Measurements from ENCODE around the gene PCF11. TPM values are rescaled to one million over a fixed set of nuclear protein-coding genes. Genes with fewer than 3 reads are reported as not detected.

Gene PCF11
- total RNA-seq, 4 donors from 2014 or later: 32.2 to 91.7 (median 60.6) TPM

DNA sequence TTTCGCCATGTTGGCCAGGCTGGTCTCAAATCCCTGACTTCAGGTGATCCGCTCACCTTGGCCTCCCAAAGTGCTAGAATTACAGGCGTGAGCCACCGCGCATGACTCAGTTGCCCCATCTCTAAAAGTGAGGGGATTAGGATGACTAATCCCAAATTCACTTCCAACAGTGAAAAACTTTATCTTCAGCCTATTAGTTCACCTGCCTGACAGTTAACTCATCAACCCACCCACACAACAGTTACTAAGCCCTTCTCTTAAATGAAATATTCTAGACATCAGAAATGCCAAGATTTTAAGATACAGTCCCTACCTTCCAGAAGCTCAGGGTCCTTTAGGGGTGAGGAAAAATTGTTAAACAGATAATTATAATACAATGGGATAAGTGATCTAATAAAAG, 34.6 kb downstream of the PCF11 start:
- Histone ChIP-seq H3K36me3 (peaks cover 0 to 53% of the 10 kb centered on the region in 2 donors), H3K27me3 (no peaks in the 10 kb centered on the region)
- WGBS, 2 donors (ENCODE audit: low coverage in 1 of 2): 80 to 100% methylated on average over 1 to 5 of the region's 5 CpGs

DNA sequence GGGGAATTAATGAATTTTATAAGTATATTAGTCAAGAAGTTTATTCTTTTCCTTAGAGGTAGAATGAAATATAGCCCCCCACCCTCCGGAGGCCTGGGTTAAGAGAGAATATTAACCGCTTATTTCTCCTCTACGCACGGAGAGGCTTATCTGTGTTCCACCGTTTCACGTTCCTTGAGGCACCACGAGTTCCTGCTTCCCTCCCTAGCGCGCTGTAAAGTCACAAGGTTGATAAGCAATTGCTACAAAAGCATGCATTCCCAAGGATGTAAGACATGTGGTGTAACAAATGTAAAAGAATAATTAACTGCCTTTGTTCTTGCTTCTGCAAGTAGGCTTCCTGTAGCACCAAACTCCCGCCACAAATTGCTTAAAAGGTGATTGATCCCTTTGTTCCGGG, 35.1 kb downstream of the PCF11 start:
- Histone ChIP-seq H3K4me3 (peak overlapping the region in 1 of 2 donors; percentile 84), H3K36me3 (peaks cover 0 to 48% of the 10 kb centered on the region in 2 donors), H3K4me1 (peaks cover 0 to 43% (median 27%) of the 10 kb centered on the region in 3 donors), H3K9me3 (no peaks in the 10 kb centered on the region), H3K27ac (peak overlapping the region in 2 of 4 donors; percentile 90 to 93), H3K27me3 (no peaks in the 10 kb centered on the region)
- ATAC-seq: no peak
- WGBS, 2 donors (ENCODE audit: low coverage in 1 of 2): 88 to 89% methylated on average over 10 to 11 of the region's 11 CpGs
- TF ChIP-seq EP300 (IDR thresholded peaks at IDR 0.05) (no peak), POLR2A (IDR thresholded peaks at IDR 0.05) (no peak), POLR2AphosphoS5 (IDR thresholded peaks at IDR 0.05) (no peak)
- TF ChIP-seq, protein P1, sequence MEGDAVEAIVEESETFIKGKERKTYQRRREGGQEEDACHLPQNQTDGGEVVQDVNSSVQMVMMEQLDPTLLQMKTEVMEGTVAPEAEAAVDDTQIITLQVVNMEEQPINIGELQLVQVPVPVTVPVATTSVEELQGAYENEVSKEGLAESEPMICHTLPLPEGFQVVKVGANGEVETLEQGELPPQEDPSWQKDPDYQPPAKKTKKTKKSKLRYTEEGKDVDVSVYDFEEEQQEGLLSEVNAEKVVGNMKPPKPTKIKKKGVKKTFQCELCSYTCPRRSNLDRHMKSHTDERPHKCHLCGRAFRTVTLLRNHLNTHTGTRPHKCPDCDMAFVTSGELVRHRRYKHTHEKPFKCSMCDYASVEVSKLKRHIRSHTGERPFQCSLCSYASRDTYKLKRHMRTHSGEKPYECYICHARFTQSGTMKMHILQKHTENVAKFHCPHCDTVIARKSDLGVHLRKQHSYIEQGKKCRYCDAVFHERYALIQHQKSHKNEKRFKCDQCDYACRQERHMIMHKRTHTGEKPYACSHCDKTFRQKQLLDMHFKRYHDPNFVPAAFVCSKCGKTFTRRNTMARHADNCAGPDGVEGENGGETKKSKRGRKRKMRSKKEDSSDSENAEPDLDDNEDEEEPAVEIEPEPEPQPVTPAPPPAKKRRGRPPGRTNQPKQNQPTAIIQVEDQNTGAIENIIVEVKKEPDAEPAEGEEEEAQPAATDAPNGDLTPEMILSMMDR (IDR thresholded peaks at IDR 0.05): no peak

More for the DNA sequence above, 34.6 kb downstream of the PCF11 start:
- Histone ChIP-seq H3K4me3 (no peak overlapping the region), H3K27ac (no peak overlapping the region), H3K9me3 (no peaks in the 10 kb centered on the region), H3K4me1 (peaks cover 0 to 38% (median 25%) of the 10 kb centered on the region in 3 donors)
- TF ChIP-seq POLR2A (IDR thresholded peaks at IDR 0.05) (no peak), EP300 (IDR thresholded peaks at IDR 0.05) (no peak), POLR2AphosphoS5 (IDR thresholded peaks at IDR 0.05) (no peak)
- TF ChIP-seq, protein P1 (IDR thresholded peaks at IDR 0.05): no peak
- ATAC-seq: no peak

DNA sequence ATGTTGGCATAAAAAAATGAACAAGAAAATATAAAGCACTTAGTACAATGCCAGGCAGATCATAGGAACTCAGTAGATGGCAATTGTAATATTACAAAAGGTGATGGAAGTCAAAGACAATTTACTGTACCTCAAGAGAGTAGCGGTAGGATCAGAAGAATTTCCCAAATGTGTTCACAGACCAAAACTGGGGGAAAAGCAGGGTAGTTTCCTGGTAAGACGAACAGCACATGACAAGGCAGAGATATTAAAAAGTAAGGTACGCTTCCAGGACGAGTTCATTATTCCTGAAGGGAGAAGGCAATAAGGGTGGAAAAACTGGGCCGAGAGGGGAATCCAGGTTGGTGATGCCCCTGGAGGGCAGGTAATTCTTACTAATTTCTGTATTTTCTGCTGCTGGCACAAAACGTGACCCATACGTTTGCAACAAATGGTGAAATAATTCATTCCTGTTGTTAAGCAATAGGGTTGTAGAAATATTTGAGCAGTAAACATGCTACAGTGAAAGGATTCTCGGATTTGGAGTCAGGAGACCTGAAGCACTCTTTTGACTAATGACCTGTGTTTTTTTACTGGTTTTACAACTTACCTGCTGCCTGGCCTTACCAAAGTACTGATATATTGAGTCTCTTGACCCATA, 35.8 kb downstream of the PCF11 start:
- ATAC-seq: no peak
- Histone ChIP-seq H3K4me3 (peak overlapping the region; percentile 63 to 84), H3K27ac (peak overlapping the region; percentile 85 to 93 (median 92)), H3K9me3 (no peaks in the 10 kb centered on the region), H3K36me3 (peaks cover 0 to 42% of the 10 kb centered on the region in 2 donors), H3K27me3 (no peaks in the 10 kb centered on the region), H3K4me1 (peaks cover 0 to 47% (median 27%) of the 10 kb centered on the region in 3 donors)
- TF ChIP-seq POLR2A (IDR thresholded peaks at IDR 0.05): no peak
- TF ChIP-seq POLR2AphosphoS5 (IDR thresholded peaks at IDR 0.05): no peak
- no peak for TF ChIP-seq EP300 (IDR thresholded peaks at IDR 0.05)
- TF ChIP-seq, protein P1 (IDR thresholded peaks at IDR 0.05): no peak
- 9 to 10% methylated on average over 7 to 8 of the region's 8 CpGs for WGBS, 2 donors (ENCODE audit: low coverage in 1 of 2)

DNA sequence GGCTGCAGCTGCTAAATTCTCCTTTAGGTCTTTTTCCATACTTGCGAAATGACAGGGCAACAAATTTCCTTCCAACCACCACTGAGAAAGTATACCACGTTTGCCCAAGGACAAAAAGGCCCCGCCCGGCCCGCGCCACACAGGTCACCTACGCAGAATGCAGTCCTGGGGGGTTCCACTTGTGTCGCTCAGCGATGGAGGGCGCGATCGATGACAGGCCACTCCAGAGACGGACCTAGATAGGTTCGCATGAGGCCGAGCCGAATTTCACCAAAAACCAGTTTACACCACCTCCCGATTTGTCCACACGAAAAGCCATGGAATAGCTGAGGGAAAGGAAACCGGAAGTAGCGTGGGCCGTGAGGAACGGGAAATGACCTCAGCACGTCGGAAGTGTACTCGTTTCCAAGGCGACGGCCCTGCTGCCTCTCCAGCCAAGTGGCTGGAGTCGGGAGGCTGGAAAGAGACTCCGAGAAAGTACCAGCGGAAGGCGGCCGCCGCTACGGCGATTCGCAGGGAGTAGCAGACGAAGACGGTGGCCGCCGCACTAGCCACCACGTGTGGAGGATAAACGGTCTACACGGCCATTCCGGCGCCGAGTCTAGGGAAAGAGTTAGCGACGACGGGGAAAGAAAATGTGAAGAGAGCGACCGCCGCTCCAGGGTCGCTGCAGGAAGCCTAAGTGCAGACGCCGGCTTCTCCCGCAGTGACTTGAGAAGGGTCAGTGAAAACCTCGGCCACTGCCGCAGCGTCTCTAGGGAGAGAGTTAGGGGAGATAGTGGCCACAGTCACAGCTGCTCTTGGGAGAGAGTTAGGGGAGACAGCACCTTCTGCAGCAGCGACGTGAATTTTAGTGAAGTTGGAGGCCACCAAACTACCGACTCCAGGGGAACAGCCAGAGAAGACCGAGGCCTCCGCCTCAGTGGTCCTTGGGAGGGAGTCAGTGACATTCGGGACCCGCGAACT, 36.7 kb downstream of the PCF11 start, which contains the start of gene ANKRD42:
TSS of gene ANKRD42 (plus strand) at position 398 of the 966 bp plus-strand sequence. CDS start 959 bp downstream, outside the sequence.
- H3K9me3 ChIP-seq: no peaks in the 10 kb centered on the region
- peak within 1 kb of the TSS; percentile 85 to 93 (median 92) for H3K27ac ChIP-seq
- WGBS, 2 donors (ENCODE audit: low coverage in 1 of 2): 0 to 1% methylated on average over 1 to 31 of the region's 67 CpGs
- ATAC-seq: peak; percentile 95
- TF ChIP-seq, protein P1 (IDR thresholded peaks at IDR 0.05): peak in 1 of 4 experiments; percentile 28
- TF ChIP-seq POLR2A (IDR thresholded peaks at IDR 0.05) (peak in 1 of 2 donors; percentile 81), EP300 (IDR thresholded peaks at IDR 0.05) (no peak), POLR2AphosphoS5 (IDR thresholded peaks at IDR 0.05) (peak; percentile 93)
- peak within 1 kb of the TSS; percentile 63 to 84 for H3K4me3 ChIP-seq
- no peaks in the 10 kb centered on the region for H3K27me3 ChIP-seq
- peaks cover 0 to 47% (median 27%) of the 10 kb centered on the region in 3 donors for H3K4me1 ChIP-seq
- H3K36me3 ChIP-seq: peaks cover 0 to 39% of the 10 kb centered on the region in 2 donors
